GM21526 (cell line): Measurements from ENCODE around the gene WNT5A.
A peak's percentile ranks its signal among the peaks of the same experiment; 100 is the strongest.

ENCODE experiments used
- ATAC-seq: cut with Tn5 transposase; IDR thresholded peaks from one replicate; pipeline ENCODE4 v1.9.1; 2021; ENCODE audit warnings: moderate library complexity; ENCODE audit not compliant: unreplicated experiment, low FRiP score

The WNT5A gene

GRCh38 chr3:55454611-55455010, 32.5 kb downstream of the WNT5A start:
- ATAC-seq: no peak

GRCh38 chr3:55453886-55454496, 33.1 kb downstream of the WNT5A start:
- peak; percentile 65 for ATAC-seq

- ATAC-seq: no peak
Observed at GRCh38 chr3:55452886-55453285, 34.2 kb downstream of the WNT5A start.

GRCh38 chr3:55449527-55449926, 37.6 kb downstream of the WNT5A start:
- no peak for ATAC-seq

GRCh38 chr3:55446850-55447249, 40.3 kb downstream of the WNT5A start:
- ATAC-seq: no peak

GRCh38 chr3:55445551-55445950, 41.6 kb downstream of the WNT5A start:
- no peak for ATAC-seq

- no peak for ATAC-seq
Observed at GRCh38 chr3:55443346-55443745, 43.8 kb downstream of the WNT5A start.

GRCh38 chr3:55442861-55443260, 44.2 kb downstream of the WNT5A start:
- ATAC-seq: no peak

- no peak for ATAC-seq
Observed at GRCh38 chr3:55441499-55441898, 45.6 kb downstream of the WNT5A start.

- ATAC-seq: no peak
Observed at GRCh38 chr3:55440104-55440708, 46.9 kb downstream of the WNT5A start.

GRCh38 chr3:55439657-55440056, 47.4 kb downstream of the WNT5A start:
- ATAC-seq: no peak

GRCh38 chr3:55436644-55437043, 50.5 kb downstream of the WNT5A start:
- ATAC-seq: no peak

- no peak for ATAC-seq
Observed at GRCh38 chr3:55435491-55435890, 51.6 kb downstream of the WNT5A start.

GRCh38 chr3:55434789-55435188, 52.3 kb downstream of the WNT5A start:
- ATAC-seq: no peak

GRCh38 chr3:55431041-55431440, 56.1 kb downstream of the WNT5A start:
- no peak for ATAC-seq

- ATAC-seq: no peak
Observed at GRCh38 chr3:55427739-55428138, 59.4 kb downstream of the WNT5A start.

- no peak for ATAC-seq
Observed at GRCh38 chr3:55426486-55426885, 60.6 kb downstream of the WNT5A start.

- ATAC-seq: no peak
Observed at GRCh38 chr3:55423782-55424181, 63.3 kb downstream of the WNT5A start.

- no peak for ATAC-seq
Observed at GRCh38 chr3:55417211-55417610, 69.9 kb downstream of the WNT5A start.

- no peak for ATAC-seq
Observed at GRCh38 chr3:55416331-55416821, 70.7 kb downstream of the WNT5A start.
